H9 (cell line): ENCODE data around the gene SRGAP2C. TPM values are rescaled to one million over a fixed set of nuclear protein-coding genes. Genes with fewer than 3 reads are reported as not detected.
A peak's percentile ranks its signal among the peaks of the same experiment; 100 is the strongest.
"Not testable (repeated sequence)": the region's sequence is repeated elsewhere in the genome, so short reads cannot be mapped to it uniquely, and the experiment has no call there.

ENCODE experiments used
- DNase-seq: peaks from one replicate; pipeline ENCODE4 v3.0.0-alpha.2; 2017
- H2AFZ ChIP-seq: one replicate; pipeline ENCODE4 v1.6.1; 2013; ENCODE audit warnings: mild to moderate bottlenecking, low read length, control low read depth, moderate library complexity
- H2AK5ac ChIP-seq: 2 replicates; pipeline ENCODE4 v1.6.1; 2013; ENCODE audit warnings: low read length, control low read depth, mixed read lengths; ENCODE audit not compliant: insufficient read length
- H2BK120ac ChIP-seq: one replicate; pipeline ENCODE4 v1.6.1; 2013; ENCODE audit warnings: low read depth, mild to moderate bottlenecking, low read length, control low read depth, inconsistent platforms; ENCODE audit not compliant: poor library complexity, severe bottlenecking
- H2BK12ac ChIP-seq: 2 replicates; pipeline ENCODE4 v1.6.1; 2013; ENCODE audit warnings: low read length, control low read depth, mixed read lengths, low read depth; ENCODE audit not compliant: insufficient read length
- H2BK15ac ChIP-seq: 2 replicates; pipeline ENCODE4 v1.6.1; 2013; ENCODE audit warnings: low read depth, low read length, control low read depth
- H2BK20ac ChIP-seq: one replicate; pipeline ENCODE4 v1.6.1; 2013; ENCODE audit warnings: low read depth, mild to moderate bottlenecking, low read length, control low read depth, inconsistent platforms; ENCODE audit not compliant: poor library complexity, severe bottlenecking
- H2BK5ac ChIP-seq: 2 replicates; pipeline ENCODE4 v1.6.1; 2013; ENCODE audit warnings: low read length, control low read depth, mixed read lengths; ENCODE audit not compliant: insufficient read length
- H3K14ac ChIP-seq: 2 replicates; pipeline ENCODE4 v1.6.1; 2013; ENCODE audit warnings: low read length, control low read depth; ENCODE audit not compliant: insufficient read depth
- H3K18ac ChIP-seq: 2 replicates; pipeline ENCODE4 v1.6.1; 2013; ENCODE audit warnings: low read depth, mild to moderate bottlenecking, mixed read lengths, low read length, control low read depth; ENCODE audit not compliant: insufficient read length
- H3K23ac ChIP-seq: 2 replicates; pipeline ENCODE4 v1.6.1; 2013; ENCODE audit warnings: low read length, control low read depth, mixed read lengths, low read depth; ENCODE audit not compliant: insufficient read length
- H3K23me2 ChIP-seq: 2 replicates; pipeline ENCODE4 v1.6.1; 2013; ENCODE audit warnings: low read depth, mild to moderate bottlenecking, mixed read lengths, low read length, control low read depth; ENCODE audit not compliant: insufficient read length, poor library complexity, severe bottlenecking
- H3K27ac ChIP-seq: 2 replicates; pipeline ENCODE4 v1.5.1; 2013; ENCODE audit warnings: low read length, control low read depth, mixed read lengths, low read depth; ENCODE audit not compliant: insufficient read length
- H3K27me3 ChIP-seq: 2 replicates; pipeline ENCODE4 v1.6.1; 2013; ENCODE audit warnings: low read length, control low read depth, inconsistent platforms; ENCODE audit not compliant: insufficient read depth
- H3K4ac ChIP-seq: 2 replicates; pipeline ENCODE4 v1.6.1; 2013; ENCODE audit warnings: low read depth, mild to moderate bottlenecking, control low read depth, inconsistent platforms, low read length, moderate library complexity
- H3K4me1 ChIP-seq: 2 replicates; pipeline ENCODE4 v1.6.1; 2013; ENCODE audit warnings: low read length, control low read depth, inconsistent platforms; ENCODE audit not compliant: insufficient read depth
- H3K4me2 ChIP-seq: 2 replicates; pipeline ENCODE4 v1.6.1; 2013; ENCODE audit warnings: low read length, control low read depth, mixed read lengths; ENCODE audit not compliant: insufficient read length, insufficient read depth
- H3K56ac ChIP-seq: 2 replicates; pipeline ENCODE4 v1.6.1; 2013; ENCODE audit warnings: low read depth, mild to moderate bottlenecking, mixed read lengths, low read length, control low read depth; ENCODE audit not compliant: insufficient read length
- H3K79me1 ChIP-seq: 2 replicates; pipeline ENCODE4 v1.6.1; 2013; ENCODE audit warnings: low read depth, mild to moderate bottlenecking, moderate library complexity, low read length, control low read depth, inconsistent platforms; ENCODE audit not compliant: insufficient read depth, poor library complexity, severe bottlenecking
- H3K79me2 ChIP-seq: 2 replicates; pipeline ENCODE4 v1.6.1; 2013; ENCODE audit warnings: low read length, control low read depth, inconsistent platforms; ENCODE audit not compliant: insufficient read depth
- H3K9ac ChIP-seq: 2 replicates; pipeline ENCODE4 v1.6.1; 2013; ENCODE audit warnings: low read length, control low read depth, mixed read lengths; ENCODE audit not compliant: insufficient read length; ENCODE audit errors: extremely low read depth
- H3K9me3 ChIP-seq: one replicate; pipeline ENCODE4 v1.6.1; 2013; ENCODE audit warnings: low read depth, low read length, inconsistent platforms; ENCODE audit not compliant: control insufficient read depth
- H3T11ph ChIP-seq: one replicate; pipeline ENCODE4 v1.6.1; 2013; ENCODE audit warnings: mild to moderate bottlenecking, low read length, control low read depth, inconsistent platforms
- H4K20me1 ChIP-seq: one replicate; pipeline ENCODE4 v1.6.1; 2013; ENCODE audit not compliant: control insufficient read depth, insufficient read length, insufficient read depth
- H4K5ac ChIP-seq: 2 replicates; pipeline ENCODE4 v1.6.1; 2013; ENCODE audit warnings: low read depth, mild to moderate bottlenecking, mixed read lengths, low read length, control low read depth; ENCODE audit not compliant: insufficient read length
- H4K8ac ChIP-seq: replicated peaks from 2 replicates; pipeline ENCODE4 v1.6.1; 2013; ENCODE audit warnings: low read length, control low read depth, mixed read lengths, low read depth; ENCODE audit not compliant: insufficient read length
- H4K91ac ChIP-seq: 2 replicates; pipeline ENCODE4 v1.6.1; 2013; ENCODE audit warnings: low read depth, mild to moderate bottlenecking, moderate library complexity, mixed read lengths, low read length, control low read depth; ENCODE audit not compliant: insufficient read length
- H3K27ac Mint-ChIP-seq, 3 experiments: 2 replicates in 2 of 3; 3 replicates in 1 of 3; pipeline ENCODE4 v1.8.0; 2020 to 2021; ENCODE audit warnings: mixed read lengths in 3 of 3, mild to moderate bottlenecking in 1 of 3, moderate library complexity in 1 of 3
- H3K27me3 Mint-ChIP-seq: 2 replicates; pipeline ENCODE4 v1.8.0; 2021; ENCODE audit warnings: low read depth, mild to moderate bottlenecking, moderate library complexity, mixed read lengths
- H3K36me3 Mint-ChIP-seq, 3 experiments: 2 replicates in 2 of 3; 3 replicates in 1 of 3; pipeline ENCODE4 v1.8.0; 2020 to 2021; ENCODE audit warnings: low read depth in 3 of 3, mixed read lengths in 3 of 3; ENCODE audit not compliant: insufficient read depth in 1 of 3
- H3K4me1 Mint-ChIP-seq, 2 experiments: 2 replicates each; pipeline ENCODE4 v1.8.0; 2020; ENCODE audit warnings: mixed read lengths in 2 of 2
- H3K4me3 Mint-ChIP-seq, 2 experiments: 2 replicates in 1 of 2; 3 replicates in 1 of 2; pipeline ENCODE4 v1.8.0; 2020 to 2021; ENCODE audit warnings: mild to moderate bottlenecking in 2 of 2, mixed read lengths in 2 of 2, moderate library complexity in 1 of 2
- H3K9me3 Mint-ChIP-seq, 2 experiments: 2 replicates in 1 of 2; 3 replicates in 1 of 2; pipeline ENCODE4 v1.8.0; 2020; ENCODE audit warnings: mild to moderate bottlenecking in 2 of 2, mixed read lengths in 2 of 2, moderate library complexity in 1 of 2
- WGBS: extraction: QIAGEN DNeasy Blood & Tissue Kit; methylation state at CpG from one replicate; pipeline ENCODE4 v1.1.7; 2013; ENCODE audit warnings: missing lambda C conversion rate, low lambda C conversion rate, mixed read lengths; ENCODE audit not compliant: insufficient read length; ENCODE audit errors: extremely low coverage; 5-methylcytosine and 5-hydroxymethylcytosine counted together
- total RNA-seq: library from RNA; stranded (reverse); gene quantifications from 2 replicates; pipeline ENCODE4 v1.2.1, GENCODE V29; 2021

Gene SRGAP2C
- total RNA-seq, 1 experiment from 2014 or later = 16.5 TPM

DNA sequence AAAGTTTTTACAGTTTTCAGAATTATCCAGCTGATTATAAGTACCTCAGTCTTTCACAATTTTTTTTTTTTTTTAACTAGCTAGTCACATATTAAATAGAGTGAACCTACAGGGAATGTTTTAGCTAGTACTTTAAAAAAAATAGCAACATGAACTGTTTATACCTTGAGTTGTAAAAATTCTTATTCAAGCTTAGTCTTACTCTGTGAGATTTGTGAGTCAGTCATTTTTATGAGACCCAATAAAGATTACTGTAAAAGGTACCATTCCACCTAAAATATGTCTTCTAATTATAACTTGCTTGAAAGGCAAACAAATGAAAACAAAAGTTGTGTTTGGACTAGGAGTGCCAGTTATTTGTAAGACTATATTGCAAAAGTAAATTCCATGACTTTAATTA, 6.6 kb upstream of the SRGAP2C start:
- not testable (repeated sequence) for H3T11ph ChIP-seq, H4K20me1 ChIP-seq, H3K27ac Mint-ChIP-seq, H2BK5ac ChIP-seq, H3K9me3 ChIP-seq, H3K9me3 Mint-ChIP-seq, H3K4ac ChIP-seq, H2BK12ac ChIP-seq, H3K14ac ChIP-seq, H3K36me3 Mint-ChIP-seq, H3K79me1 ChIP-seq, H3K27ac ChIP-seq, H3K56ac ChIP-seq, H3K23ac ChIP-seq, H3K4me2 ChIP-seq, H2BK20ac ChIP-seq, H3K4me1 ChIP-seq, H3K9ac ChIP-seq, H3K27me3 Mint-ChIP-seq, H2BK120ac ChIP-seq, H3K4me1 Mint-ChIP-seq, H4K5ac ChIP-seq, H3K79me2 ChIP-seq, H3K27me3 ChIP-seq, H3K18ac ChIP-seq, H4K8ac ChIP-seq, H4K91ac ChIP-seq, H2BK15ac ChIP-seq, H3K4me3 Mint-ChIP-seq, DNase-seq, H3K23me2 ChIP-seq, H2AFZ ChIP-seq, H2AK5ac ChIP-seq

GRCh38 chr1:121183867-121184266, 908 bp upstream of the SRGAP2C start:
- H4K20me1 ChIP-seq, H4K8ac ChIP-seq, H3K4me1 Mint-ChIP-seq, H4K91ac ChIP-seq, H4K5ac ChIP-seq, H3T11ph ChIP-seq, H3K27me3 Mint-ChIP-seq, H2BK12ac ChIP-seq, H2BK15ac ChIP-seq, H2BK20ac ChIP-seq, H3K9me3 Mint-ChIP-seq, H3K23me2 ChIP-seq, H3K27ac ChIP-seq, H3K23ac ChIP-seq, H3K56ac ChIP-seq, H3K14ac ChIP-seq, H3K79me1 ChIP-seq, H3K9me3 ChIP-seq, H2AK5ac ChIP-seq, H3K36me3 Mint-ChIP-seq, H2AFZ ChIP-seq, H3K27ac Mint-ChIP-seq, H3K18ac ChIP-seq, H3K9ac ChIP-seq, H3K79me2 ChIP-seq, H3K4ac ChIP-seq, H3K4me1 ChIP-seq, H3K4me2 ChIP-seq, H2BK120ac ChIP-seq, H3K27me3 ChIP-seq, H2BK5ac ChIP-seq: not testable (repeated sequence)
- WGBS = no CpG with 5 or more reads among the region's 31 CpGs
- peak overlapping the region; percentile 54 to 77 for H3K4me3 Mint-ChIP-seq
- DNase-seq = peak; percentile 27
